Measurements from ENCODE around the gene UNC13C. TPM values are rescaled to one million over a fixed set of nuclear protein-coding genes. Genes with fewer than 3 reads are reported as not detected.

The UNC13C gene
- polyA plus RNA-seq, 1 donor from 2014 or later = 4.0 TPM

GRCh38 chr15:54347082-54347827, 369.0 kb downstream of the UNC13C start:
- no peak overlapping the region for H3K4me3 ChIP-seq (ENCODE audit: low read length)
- no peaks in the 10 kb centered on the region for H4K20me1 ChIP-seq (ENCODE audit: insufficient read depth)
- no peaks in the 10 kb centered on the region for H3K9me3 ChIP-seq (ENCODE audit: low read length)
- H3F3A ChIP-seq (ENCODE audit: insufficient read depth, low read length, poor library complexity, severe bottlenecking) = no peaks in the 10 kb centered on the region
- TF ChIP-seq TAF1 (IDR thresholded peaks at IDR 0.05; ENCODE audit: low read depth) = no peak
- TF ChIP-seq EZH2 (IDR thresholded peaks at IDR 0.05; ENCODE audit: borderline replicate concordance, insufficient read depth, low read length, poor library complexity, severe bottlenecking) = no peak
- TF ChIP-seq SMC3 (conservative IDR thresholded peaks at IDR 0.05; ENCODE audit: poor library complexity) = no peak
- no peak for TF ChIP-seq REST (IDR thresholded peaks at IDR 0.05; ENCODE audit: borderline replicate concordance)
- no peak for TF ChIP-seq EP300 (conservative IDR thresholded peaks at IDR 0.05; ENCODE audit: poor library complexity, severe bottlenecking)
- TF ChIP-seq MXI1 (conservative IDR thresholded peaks at IDR 0.05; ENCODE audit: poor library complexity, severe bottlenecking) = no peak
- TF ChIP-seq RAD21 (conservative IDR thresholded peaks at IDR 0.05) = no peak
- TF ChIP-seq POLR2AphosphoS5 (IDR thresholded peaks at IDR 0.05) = no peak
- TF ChIP-seq CTCF (IDR thresholded peaks at IDR 0.05; ENCODE audit: poor library complexity, severe bottlenecking) = no peak
- no peaks in the 10 kb centered on the region for H3K79me2 ChIP-seq (replicated peaks; ENCODE audit: insufficient read depth, low read length)
- H3K9ac ChIP-seq (ENCODE audit: low read length) = no peak overlapping the region
- H2AFZ ChIP-seq (ENCODE audit: low read depth, low read length) = no peak overlapping the region
- H3K4me2 ChIP-seq (ENCODE audit: low read length) = no peak overlapping the region
- H3K36me3 ChIP-seq (ENCODE audit: insufficient read depth, low read length) = no peaks in the 10 kb centered on the region
- no peak overlapping the region for H3K27ac ChIP-seq (ENCODE audit: low read length)
- H3K9me2 ChIP-seq (ENCODE audit: insufficient read depth, low read length) = no peaks in the 10 kb centered on the region
- no peaks in the 10 kb centered on the region for H3K27me3 ChIP-seq (ENCODE audit: insufficient read depth, low read depth, low read length)

- Histone ChIP-seq H3K9ac (ENCODE audit: low read length) (no peak overlapping the region), H3K9me2 (ENCODE audit: insufficient read depth, low read length) (no peaks in the 10 kb centered on the region), H3K9me3 (ENCODE audit: low read length) (no peaks in the 10 kb centered on the region), H3K4me3 (ENCODE audit: low read length) (no peak overlapping the region), H3K79me2 (replicated peaks; ENCODE audit: insufficient read depth, low read length) (no peaks in the 10 kb centered on the region), H3K36me3 (ENCODE audit: insufficient read depth, low read length) (no peaks in the 10 kb centered on the region), H2AFZ (ENCODE audit: low read depth, low read length) (no peak overlapping the region), H4K20me1 (ENCODE audit: insufficient read depth) (no peaks in the 10 kb centered on the region), H3K27me3 (ENCODE audit: insufficient read depth, low read depth, low read length) (no peaks in the 10 kb centered on the region), H3K27ac (ENCODE audit: low read length) (no peak overlapping the region), H3K4me2 (ENCODE audit: low read length) (no peak overlapping the region), H3F3A (ENCODE audit: insufficient read depth, low read length, poor library complexity, severe bottlenecking) (no peaks in the 10 kb centered on the region)
- TF ChIP-seq RAD21 (conservative IDR thresholded peaks at IDR 0.05) (no peak), SMC3 (conservative IDR thresholded peaks at IDR 0.05; ENCODE audit: poor library complexity) (no peak), REST (IDR thresholded peaks at IDR 0.05; ENCODE audit: borderline replicate concordance) (no peak), POLR2AphosphoS5 (IDR thresholded peaks at IDR 0.05) (no peak), CTCF (IDR thresholded peaks at IDR 0.05; ENCODE audit: poor library complexity, severe bottlenecking) (no peak), MXI1 (conservative IDR thresholded peaks at IDR 0.05; ENCODE audit: poor library complexity, severe bottlenecking) (no peak), TAF1 (IDR thresholded peaks at IDR 0.05; ENCODE audit: low read depth) (no peak)
Measured at GRCh38 chr15:54353726-54354125, 375.5 kb downstream of the UNC13C start.

All from neural cell (in vitro differentiated cells).